BJ (cell line): ENCODE measurements around the gene LRRC71. TPM values are rescaled to one million over a fixed set of nuclear protein-coding genes. Genes with fewer than 3 reads are reported as not detected.

Source experiments
- CTCF ChIA-PET: fragments of 350-600 bp; formaldehyde crosslinking; extraction: SDS; loops from one replicate; lab custom pipeline; 2021; ENCODE audit warnings: antibody characterized with exemption, inconsistent platforms; lab: Yijun Ruan, JAX
- POLR2A ChIA-PET: fragments of 300-600 bp; sonication (Branson Sonifier 250); formaldehyde crosslinking; extraction: SDS; loops from one replicate; lab custom pipeline; 2021; ENCODE audit warnings: antibody characterized with exemption; lab: Charles Lee
- DNase-seq: peaks from one replicate; pipeline ENCODE4 v3.0.0-alpha.2; 2011; ENCODE audit warnings: low read depth
- H3K27me3 ChIP-seq: 2 replicates; pipeline ENCODE4 v1.6.0; 2011; ENCODE audit warnings: low read length; ENCODE audit not compliant: control insufficient read depth, insufficient read depth
- H3K36me3 ChIP-seq: 2 replicates; pipeline ENCODE4 v1.5.1; 2011; ENCODE audit warnings: low read length; ENCODE audit not compliant: control insufficient read depth, insufficient read depth
- H3K4me3 ChIP-seq: 2 replicates; pipeline ENCODE4 v1.5.1; 2011; ENCODE audit warnings: low read depth, mild to moderate bottlenecking, control low read depth, low read length
- CTCF ChIP-seq: IDR thresholded peaks from 2 replicates; pipeline ENCODE4 v1.5.1; 2011; ENCODE audit warnings: low read depth, mild to moderate bottlenecking, control low read depth, inconsistent platforms, low read length, moderate library complexity; ENCODE audit not compliant: insufficient read depth
- polyA plus RNA-seq: library from polyadenylated mRNA; depleted of rRNA; stranded (reverse); fragments of >200 nt; gene quantifications from 2 replicates; pipeline ENCODE4 v1.2.3, GENCODE V29; 2011

LRRC71 gene
- polyA plus RNA-seq, 1 experiment = 1.2 TPM

- H3K27me3 ChIP-seq = no peaks in the 10 kb centered on the region
- CTCF ChIA-PET = no interaction called here
- no peak overlapping the region for H3K4me3 ChIP-seq
- no peak for TF ChIP-seq CTCF
- POLR2A ChIA-PET = no interaction called here
- H3K36me3 ChIP-seq = peaks cover 33% of the 10 kb centered on the region
- DNase-seq = no peak
Measured at GRCh38 chr1:156941675-156942074, 21.2 kb downstream of the LRRC71 start.

GRCh38 chr1:156942176-156942575 is 21.7 kb downstream of the LRRC71 start:
- DNase-seq = no peak
- Histone ChIP-seq H3K4me3 (no peak overlapping the region), H3K27me3 (no peaks in the 10 kb centered on the region), H3K36me3 (peaks cover 35% of the 10 kb centered on the region)
- ChIA-PET CTCF (no interaction called here), POLR2A (no interaction called here)
- no peak for TF ChIP-seq CTCF

GRCh38 chr1:156942576-156942975 is 22.1 kb downstream of the LRRC71 start:
- DNase-seq = no peak
- CTCF ChIA-PET = no interaction called here
- no peaks in the 10 kb centered on the region for H3K27me3 ChIP-seq
- no peak for TF ChIP-seq CTCF
- H3K36me3 ChIP-seq = peaks cover 34% of the 10 kb centered on the region
- H3K4me3 ChIP-seq = no peak overlapping the region
- POLR2A ChIA-PET = no interaction called here

- CTCF ChIA-PET = no interaction called here
- DNase-seq = no peak
- no peak for TF ChIP-seq CTCF
- Histone ChIP-seq H3K27me3 (no peaks in the 10 kb centered on the region), H3K4me3 (no peak overlapping the region), H3K36me3 (peaks cover 45% of the 10 kb centered on the region)
- POLR2A ChIA-PET = no interaction called here
Measured at GRCh38 chr1:156943756-156944155, 23.3 kb downstream of the LRRC71 start.

- H3K4me3 ChIP-seq = no peak overlapping the region
- TF ChIP-seq CTCF = no peak
- no peak for DNase-seq
- no peaks in the 10 kb centered on the region for H3K27me3 ChIP-seq
- CTCF ChIA-PET = no interaction called here
- POLR2A ChIA-PET = no interaction called here
- H3K36me3 ChIP-seq = peaks cover 45% of the 10 kb centered on the region
Measured at GRCh38 chr1:156944268-156944667, 23.8 kb downstream of the LRRC71 start.
